HEK293 (cell line): ENCODE data around the gene TLL1.

Experiments used
- CTCF ChIA-PET: fragments of 350-600 bp; formaldehyde crosslinking; extraction: SDS; loops from one replicate; lab custom pipeline; 2021; ENCODE audit warnings: antibody characterized with exemption; lab: Yijun Ruan, JAX
- POLR2A ChIA-PET: fragments of 300-600 bp; formaldehyde crosslinking; extraction: SDS; loops from one replicate; lab custom pipeline; 2020; ENCODE audit warnings: antibody characterized with exemption, inconsistent platforms; lab: Yijun Ruan, JAX
- H3K27ac ChIP-seq: fragments of 200-500 bp; sonication (Bioruptor generic); 2 replicates; pipeline ENCODE4 v1.5.1; 2014; ENCODE audit warnings: low read depth, low read length, control low read depth, inconsistent platforms; ENCODE audit errors: extremely low read depth
- H3K36me3 ChIP-seq, 2 experiments: fragments of 200-500 bp in 1 of 2; sonication (Bioruptor generic) in 1 of 2; 1 replicate in 1 of 2; 2 replicates in 1 of 2; pipeline ENCODE4 v1.5.1; 2014 to 2017; ENCODE audit warnings: inconsistent platforms in 2 of 2, low read length in 2 of 2; ENCODE audit not compliant: control insufficient read depth in 2 of 2, insufficient read depth in 1 of 2
- H3K4me1 ChIP-seq: fragments of 200-500 bp; sonication (Bioruptor generic); 2 replicates; pipeline ENCODE4 v1.5.1; 2014; ENCODE audit warnings: mild to moderate bottlenecking, low read length, inconsistent platforms; ENCODE audit not compliant: control insufficient read depth, insufficient read depth
- H3K4me3 ChIP-seq: 2 replicates; pipeline ENCODE4 v1.5.1; 2011; ENCODE audit warnings: low read depth, mild to moderate bottlenecking, control low read depth, low read length, moderate library complexity
- H3K9me3 ChIP-seq: fragments of 200-500 bp; sonication (Bioruptor generic); 2 replicates; pipeline ENCODE4 v1.5.1; 2014; ENCODE audit warnings: low read depth, low read length, inconsistent platforms; ENCODE audit not compliant: control insufficient read depth, insufficient read depth
- GLI4 ChIP-seq: fragments of 450-650 bp; formaldehyde crosslinking; IDR thresholded peaks from 2 replicates; pipeline ENCODE4 v1.5.1; 2016; ENCODE audit warnings: missing biosample characterization, missing genetic modification characterization
- INSM2 ChIP-seq: fragments of 450-650 bp; formaldehyde crosslinking; IDR thresholded peaks from 2 replicates; pipeline ENCODE4 v1.5.1; 2016; ENCODE audit warnings: missing biosample characterization, missing genetic modification characterization
- ZBTB20 ChIP-seq: fragments of 450-650 bp; formaldehyde crosslinking; IDR thresholded peaks from 2 replicates; pipeline ENCODE4 v1.5.1; 2016; ENCODE audit warnings: missing biosample characterization, missing genetic modification characterization
- ZNF148 ChIP-seq: fragments of 450-650 bp; formaldehyde crosslinking; IDR thresholded peaks from 2 replicates; pipeline ENCODE4 v1.5.0; 2017; ENCODE audit warnings: missing biosample characterization, missing genetic modification characterization, borderline replicate concordance
- ZNF16 ChIP-seq: fragments of 450-650 bp; formaldehyde crosslinking; IDR thresholded peaks from 2 replicates; pipeline ENCODE4 v1.5.1; 2016; ENCODE audit warnings: low read depth, missing biosample characterization, missing genetic modification characterization
- ZNF19 ChIP-seq: fragments of 450-650 bp; formaldehyde crosslinking; IDR thresholded peaks from 2 replicates; pipeline ENCODE4; 2016; ENCODE audit warnings: missing biosample characterization, missing genetic modification characterization, low read depth
- ZNF274 ChIP-seq, 2 experiments: fragments of 200-500 bp in 1 of 2; fragments of 450-650 bp in 1 of 2; sonication (Bioruptor generic) in 1 of 2; formaldehyde crosslinking in 1 of 2; IDR thresholded peaks; 2 replicates each; pipeline versions ENCODE4 v1.5.1 to v1.6.1; 2014 to 2016; ENCODE audit warnings: borderline replicate concordance in 1 of 2, inconsistent platforms in 1 of 2, low read length in 1 of 2, missing biosample characterization in 1 of 2, missing genetic modification characterization in 1 of 2
- ZNF324 ChIP-seq: fragments of 450-650 bp; formaldehyde crosslinking; IDR thresholded peaks from 2 replicates; pipeline ENCODE4 v1.5.1; 2016; ENCODE audit warnings: missing biosample characterization, missing genetic modification characterization
- ZNF404 ChIP-seq: fragments of 450-650 bp; formaldehyde crosslinking; IDR thresholded peaks from 2 replicates; pipeline ENCODE4 v1.5.1; 2017; ENCODE audit warnings: missing biosample characterization, missing genetic modification characterization
- ZNF423 ChIP-seq: fragments of 450-650 bp; formaldehyde crosslinking; IDR thresholded peaks from 2 replicates; pipeline ENCODE4 v1.5.1; 2016; ENCODE audit warnings: missing biosample characterization, missing genetic modification characterization
- ZNF621 ChIP-seq: fragments of 450-650 bp; formaldehyde crosslinking; IDR thresholded peaks from 2 replicates; pipeline ENCODE4 v1.5.1; 2017; ENCODE audit warnings: missing biosample characterization, missing genetic modification characterization
- ZNF843 ChIP-seq: fragments of 450-650 bp; formaldehyde crosslinking; IDR thresholded peaks from 2 replicates; pipeline ENCODE4 v1.5.1; 2016; ENCODE audit warnings: missing biosample characterization, missing genetic modification characterization
- ZXDB ChIP-seq: fragments of 450-650 bp; formaldehyde crosslinking; IDR thresholded peaks from 2 replicates; pipeline ENCODE4 v1.5.1; 2016; ENCODE audit warnings: missing biosample characterization, missing genetic modification characterization
- TF ChIP-seq, protein P1 (sequence below): fragments of 450-650 bp; formaldehyde crosslinking; IDR thresholded peaks from 2 replicates; pipeline ENCODE4 v1.5.1; 2016; ENCODE audit warnings: missing biosample characterization, missing genetic modification characterization, low read depth
- TF ChIP-seq, protein P2 (sequence below): fragments of 450-650 bp; formaldehyde crosslinking; IDR thresholded peaks from 2 replicates; pipeline ENCODE4 v1.5.1; 2016; ENCODE audit warnings: missing biosample characterization, missing genetic modification characterization
- TF ChIP-seq, protein P3 (sequence below): fragments of 450-650 bp; formaldehyde crosslinking; IDR thresholded peaks from 2 replicates; pipeline ENCODE4; 2016; ENCODE audit warnings: missing biosample characterization, missing genetic modification characterization

The TLL1 gene

GRCh38 chr4:166006217-166006616, 133.2 kb downstream of the TLL1 start:
- ChIA-PET CTCF (no interaction called here), POLR2A (no interaction called here)
- no peaks in the 10 kb centered on the region for H3K36me3 ChIP-seq
- no peak overlapping the region for H3K27ac ChIP-seq
- H3K9me3 ChIP-seq: no peaks in the 10 kb centered on the region
- H3K4me1 ChIP-seq: no peaks in the 10 kb centered on the region
- no peak overlapping the region for H3K4me3 ChIP-seq
- TF ChIP-seq ZXDB (tag by site-specific recombination): no peak
- no peak for TF ChIP-seq ZNF16 (tag by site-specific recombination)

- Histone ChIP-seq H3K36me3 (no peaks in the 10 kb centered on the region), H3K27ac (no peak overlapping the region), H3K4me3 (no peak overlapping the region), H3K9me3 (no peaks in the 10 kb centered on the region), H3K4me1 (no peaks in the 10 kb centered on the region)
- no peak for TF ChIP-seq GLI4 (tag by site-specific recombination)
- TF ChIP-seq, protein P1, sequence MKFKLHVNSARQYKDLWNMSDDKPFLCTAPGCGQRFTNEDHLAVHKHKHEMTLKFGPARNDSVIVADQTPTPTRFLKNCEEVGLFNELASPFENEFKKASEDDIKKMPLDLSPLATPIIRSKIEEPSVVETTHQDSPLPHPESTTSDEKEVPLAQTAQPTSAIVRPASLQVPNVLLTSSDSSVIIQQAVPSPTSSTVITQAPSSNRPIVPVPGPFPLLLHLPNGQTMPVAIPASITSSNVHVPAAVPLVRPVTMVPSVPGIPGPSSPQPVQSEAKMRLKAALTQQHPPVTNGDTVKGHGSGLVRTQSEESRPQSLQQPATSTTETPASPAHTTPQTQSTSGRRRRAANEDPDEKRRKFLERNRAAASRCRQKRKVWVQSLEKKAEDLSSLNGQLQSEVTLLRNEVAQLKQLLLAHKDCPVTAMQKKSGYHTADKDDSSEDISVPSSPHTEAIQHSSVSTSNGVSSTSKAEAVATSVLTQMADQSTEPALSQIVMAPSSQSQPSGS (tag by site-specific recombination): peak; percentile 27; the same call in 1 of the 2 replicates
- ChIA-PET CTCF (no interaction called here), POLR2A (no interaction called here)
Observed at GRCh38 chr4:166008510-166008909, 135.5 kb downstream of the TLL1 start.

- Histone ChIP-seq H3K27ac (no peak overlapping the region), H3K9me3 (no peaks in the 10 kb centered on the region), H3K4me3 (no peak overlapping the region), H3K36me3 (no peaks in the 10 kb centered on the region), H3K4me1 (no peaks in the 10 kb centered on the region)
- TF ChIP-seq, protein P2, sequence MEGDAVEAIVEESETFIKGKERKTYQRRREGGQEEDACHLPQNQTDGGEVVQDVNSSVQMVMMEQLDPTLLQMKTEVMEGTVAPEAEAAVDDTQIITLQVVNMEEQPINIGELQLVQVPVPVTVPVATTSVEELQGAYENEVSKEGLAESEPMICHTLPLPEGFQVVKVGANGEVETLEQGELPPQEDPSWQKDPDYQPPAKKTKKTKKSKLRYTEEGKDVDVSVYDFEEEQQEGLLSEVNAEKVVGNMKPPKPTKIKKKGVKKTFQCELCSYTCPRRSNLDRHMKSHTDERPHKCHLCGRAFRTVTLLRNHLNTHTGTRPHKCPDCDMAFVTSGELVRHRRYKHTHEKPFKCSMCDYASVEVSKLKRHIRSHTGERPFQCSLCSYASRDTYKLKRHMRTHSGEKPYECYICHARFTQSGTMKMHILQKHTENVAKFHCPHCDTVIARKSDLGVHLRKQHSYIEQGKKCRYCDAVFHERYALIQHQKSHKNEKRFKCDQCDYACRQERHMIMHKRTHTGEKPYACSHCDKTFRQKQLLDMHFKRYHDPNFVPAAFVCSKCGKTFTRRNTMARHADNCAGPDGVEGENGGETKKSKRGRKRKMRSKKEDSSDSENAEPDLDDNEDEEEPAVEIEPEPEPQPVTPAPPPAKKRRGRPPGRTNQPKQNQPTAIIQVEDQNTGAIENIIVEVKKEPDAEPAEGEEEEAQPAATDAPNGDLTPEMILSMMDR: no peak
- TF ChIP-seq ZNF404 (tag by site-specific recombination) (no peak), ZNF324 (tag by site-specific recombination) (no peak), ZNF423 (no peak), ZNF621 (tag by site-specific recombination) (no peak), ZNF843 (tag by site-specific recombination) (no peak)
- TF ChIP-seq, protein P3, sequence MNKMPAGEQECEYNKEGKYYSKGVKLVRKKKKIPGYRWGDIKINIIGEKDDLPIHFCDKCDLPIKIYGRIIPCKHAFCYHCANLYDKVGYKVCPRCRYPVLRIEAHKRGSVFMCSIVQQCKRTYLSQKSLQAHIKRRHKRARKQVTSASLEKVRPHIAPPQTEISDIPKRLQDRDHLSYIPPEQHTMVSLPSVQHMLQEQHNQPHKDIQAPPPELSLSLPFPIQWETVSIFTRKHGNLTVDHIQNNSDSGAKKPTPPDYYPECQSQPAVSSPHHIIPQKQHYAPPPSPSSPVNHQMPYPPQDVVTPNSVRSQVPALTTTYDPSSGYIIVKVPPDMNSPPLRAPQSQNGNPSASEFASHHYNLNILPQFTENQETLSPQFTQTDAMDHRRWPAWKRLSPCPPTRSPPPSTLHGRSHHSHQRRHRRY: no peak
- CTCF ChIA-PET: no interaction called here
- POLR2A ChIA-PET: no interaction called here
Observed at GRCh38 chr4:166012129-166013030, 139.3 kb downstream of the TLL1 start.

- CTCF ChIA-PET: no interaction called here
- POLR2A ChIA-PET: no interaction called here
- no peak overlapping the region for H3K27ac ChIP-seq
- no peak overlapping the region for H3K4me3 ChIP-seq
- H3K9me3 ChIP-seq: no peaks in the 10 kb centered on the region
- H3K36me3 ChIP-seq: no peaks in the 10 kb centered on the region
- H3K4me1 ChIP-seq: no peaks in the 10 kb centered on the region
- TF ChIP-seq INSM2 (tag by site-specific recombination): no peak
- no peak for TF ChIP-seq ZNF19 (tag by site-specific recombination)
- TF ChIP-seq ZNF148 (tag by site-specific recombination): no peak
- no peak for TF ChIP-seq ZBTB20 (tag by site-specific recombination)
- TF ChIP-seq ZNF274 (IDR thresholded peaks at IDR 0.05; ENCODE audit: low read length): no peak
- no peak for TF ChIP-seq ZNF274 (tag by site-specific recombination; IDR thresholded peaks at IDR 0.05; ENCODE audit: borderline replicate concordance)
Observed at GRCh38 chr4:166014411-166014810, 141.4 kb downstream of the TLL1 start.
